SU-DHL-6 (cell line): Measurements from ENCODE around the gene MRPL44.

ENCODE experiments used
- EZH2phosphoT487 ChIP-seq: fragments of 200-600 bp; sonication (generic), shearing (Covaris generic); conservative IDR thresholded peaks from 2 replicates; pipeline ENCODE4 v1.6.1; 2018; ENCODE audit warnings: mild to moderate bottlenecking, antibody characterized with exemption, low read length, moderate library complexity, mixed read lengths
- TF ChIP-seq, protein P1 (sequence below): fragments of 200-600 bp; sonication (generic); IDR thresholded peaks from one replicate; pipeline ENCODE4 v1.5.1; 2017; ENCODE audit warnings: antibody characterized with exemption, mild to moderate bottlenecking, low read length, moderate library complexity; ENCODE audit not compliant: insufficient read depth, poor library complexity, severe bottlenecking

- no peak for TF ChIP-seq EZH2phosphoT487
- TF ChIP-seq, protein P1, sequence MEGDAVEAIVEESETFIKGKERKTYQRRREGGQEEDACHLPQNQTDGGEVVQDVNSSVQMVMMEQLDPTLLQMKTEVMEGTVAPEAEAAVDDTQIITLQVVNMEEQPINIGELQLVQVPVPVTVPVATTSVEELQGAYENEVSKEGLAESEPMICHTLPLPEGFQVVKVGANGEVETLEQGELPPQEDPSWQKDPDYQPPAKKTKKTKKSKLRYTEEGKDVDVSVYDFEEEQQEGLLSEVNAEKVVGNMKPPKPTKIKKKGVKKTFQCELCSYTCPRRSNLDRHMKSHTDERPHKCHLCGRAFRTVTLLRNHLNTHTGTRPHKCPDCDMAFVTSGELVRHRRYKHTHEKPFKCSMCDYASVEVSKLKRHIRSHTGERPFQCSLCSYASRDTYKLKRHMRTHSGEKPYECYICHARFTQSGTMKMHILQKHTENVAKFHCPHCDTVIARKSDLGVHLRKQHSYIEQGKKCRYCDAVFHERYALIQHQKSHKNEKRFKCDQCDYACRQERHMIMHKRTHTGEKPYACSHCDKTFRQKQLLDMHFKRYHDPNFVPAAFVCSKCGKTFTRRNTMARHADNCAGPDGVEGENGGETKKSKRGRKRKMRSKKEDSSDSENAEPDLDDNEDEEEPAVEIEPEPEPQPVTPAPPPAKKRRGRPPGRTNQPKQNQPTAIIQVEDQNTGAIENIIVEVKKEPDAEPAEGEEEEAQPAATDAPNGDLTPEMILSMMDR: no peak
Measured at GRCh38 chr2:223918671-223919134, 38.6 kb upstream of the MRPL44 start.
